Stromal cell of bone marrow (primary cell): ENCODE measurements around the gene VPS37B.

Source experiments
- DNase-seq: peaks from one replicate; pipeline ENCODE4 v3.0.0-alpha.2; 2012; ENCODE audit warnings: low read depth

The VPS37B gene

DNA sequence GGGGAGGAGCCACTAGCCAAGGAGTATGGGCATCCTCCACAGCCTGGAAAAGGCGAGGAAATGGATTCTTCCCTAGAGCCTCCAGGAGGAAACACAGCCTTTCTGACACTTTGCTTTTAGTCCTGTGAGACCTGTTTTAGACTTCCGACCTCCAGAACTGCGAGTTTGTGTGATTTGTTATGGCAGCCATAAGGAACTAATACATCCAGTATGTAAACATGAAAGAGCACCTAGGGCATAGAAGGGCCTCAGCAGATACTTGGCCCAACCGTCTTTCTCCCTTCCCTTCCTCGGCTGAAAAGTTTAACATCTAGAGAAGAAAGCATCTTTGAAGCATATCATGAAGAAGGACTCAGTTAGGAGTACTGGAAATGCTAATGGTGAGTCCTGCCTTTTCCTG is 57.1 kb downstream of the VPS37B start:
- no peak for DNase-seq

DNA sequence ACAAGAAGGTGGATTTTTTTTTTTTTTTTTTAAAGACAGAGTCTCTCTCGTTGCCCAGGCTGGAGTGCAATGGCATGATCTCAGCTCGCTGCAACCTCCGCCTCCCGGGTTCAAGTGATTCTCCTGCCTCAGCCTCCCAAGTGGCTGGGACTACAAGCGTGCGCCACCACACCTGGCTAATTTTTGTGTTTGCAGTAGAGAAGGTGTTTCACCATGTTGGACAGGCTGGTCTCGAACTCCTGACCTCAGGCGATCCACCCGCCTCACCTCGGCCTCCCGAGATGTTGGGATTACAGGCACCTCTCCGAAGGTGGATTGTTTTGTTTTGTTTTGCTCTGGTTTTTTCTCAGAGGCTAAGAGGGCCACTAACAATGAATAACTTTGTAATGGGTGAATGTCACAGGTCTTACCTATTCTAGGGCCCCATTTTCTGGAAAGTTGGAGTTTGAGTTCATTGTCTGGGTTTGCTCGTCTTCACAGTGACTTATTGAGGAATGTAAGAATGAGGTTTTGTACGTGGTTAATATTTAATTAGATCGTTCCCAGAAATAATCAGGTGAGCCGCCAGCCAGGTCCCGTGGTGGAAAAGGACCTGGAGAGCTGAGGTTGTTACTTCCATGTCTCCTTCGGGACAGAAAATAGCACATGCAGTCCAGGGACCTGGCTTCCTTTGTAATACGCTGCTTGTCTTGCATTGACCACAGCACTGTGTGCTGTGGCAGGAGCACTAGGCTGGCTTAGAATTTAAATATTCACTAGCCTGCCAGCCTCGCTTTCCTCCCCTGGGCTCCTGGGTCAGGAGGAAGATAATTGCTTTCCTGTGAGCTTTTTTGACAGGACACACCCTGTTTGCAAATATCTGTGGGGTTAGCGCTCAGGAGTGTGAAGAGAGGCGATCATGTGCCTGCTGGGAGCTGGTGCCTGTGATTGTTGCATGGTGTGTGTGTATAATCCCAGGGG is 58.3 kb downstream of the VPS37B start:
- DNase-seq: no peak

DNA sequence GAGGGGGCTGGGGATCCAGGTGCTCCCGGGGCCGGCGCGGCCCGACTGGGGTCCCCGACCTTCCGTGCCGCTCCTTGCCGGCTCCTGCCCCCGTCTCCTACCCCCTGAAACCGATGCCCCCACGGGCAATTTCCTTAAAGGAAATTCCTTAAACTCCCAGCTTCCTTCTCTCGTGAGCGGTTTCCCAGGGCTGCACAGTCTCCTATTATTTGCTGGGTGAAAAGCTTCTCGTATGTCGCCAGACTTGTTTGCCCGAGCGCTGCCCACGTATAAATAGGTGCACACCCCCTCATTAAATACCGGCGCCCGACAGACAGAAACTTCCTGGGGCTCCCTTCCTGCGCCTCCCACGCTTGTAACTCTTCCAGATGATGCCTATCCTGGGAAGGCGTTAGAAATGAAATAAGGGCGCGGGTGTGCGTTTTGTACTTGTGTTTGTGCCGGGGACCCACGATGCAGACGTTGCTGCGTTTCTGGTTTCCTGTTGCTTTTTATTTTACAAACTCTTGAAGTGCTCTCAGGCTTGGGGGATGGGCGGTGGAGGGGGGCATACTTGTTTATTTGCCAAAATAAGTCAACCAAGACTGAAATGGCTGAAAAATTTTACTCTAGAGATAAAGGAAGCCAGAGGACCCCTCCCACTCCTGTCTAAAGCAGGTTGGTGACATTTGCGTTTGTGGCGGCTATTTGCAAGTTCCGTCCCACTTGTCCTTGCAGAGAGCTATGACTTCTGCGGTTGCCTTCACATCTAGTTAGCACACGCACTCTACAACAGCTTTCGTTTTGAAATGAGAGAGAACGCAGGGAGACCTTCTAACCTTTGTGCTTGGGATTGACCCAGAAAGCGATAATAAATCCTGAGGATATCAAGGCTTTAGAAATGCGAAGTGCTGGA is 59.6 kb downstream of the VPS37B start:
- no peak for DNase-seq

DNA sequence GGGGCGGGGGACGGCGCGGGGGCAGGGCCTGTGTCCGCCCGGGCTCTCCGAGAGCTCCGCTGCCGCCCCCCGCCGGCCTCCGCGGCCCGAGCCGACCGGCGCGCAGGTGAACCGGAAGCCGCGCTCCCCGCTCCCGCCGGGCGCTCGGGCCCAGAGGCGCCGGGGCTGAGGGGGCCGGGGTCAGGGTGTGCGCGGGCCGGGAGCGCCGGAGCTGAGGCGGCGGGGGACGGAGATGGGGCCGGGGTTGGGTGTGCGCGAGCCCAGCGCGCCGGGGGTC is 60.2 kb downstream of the VPS37B start:
- DNase-seq: no peak

DNA sequence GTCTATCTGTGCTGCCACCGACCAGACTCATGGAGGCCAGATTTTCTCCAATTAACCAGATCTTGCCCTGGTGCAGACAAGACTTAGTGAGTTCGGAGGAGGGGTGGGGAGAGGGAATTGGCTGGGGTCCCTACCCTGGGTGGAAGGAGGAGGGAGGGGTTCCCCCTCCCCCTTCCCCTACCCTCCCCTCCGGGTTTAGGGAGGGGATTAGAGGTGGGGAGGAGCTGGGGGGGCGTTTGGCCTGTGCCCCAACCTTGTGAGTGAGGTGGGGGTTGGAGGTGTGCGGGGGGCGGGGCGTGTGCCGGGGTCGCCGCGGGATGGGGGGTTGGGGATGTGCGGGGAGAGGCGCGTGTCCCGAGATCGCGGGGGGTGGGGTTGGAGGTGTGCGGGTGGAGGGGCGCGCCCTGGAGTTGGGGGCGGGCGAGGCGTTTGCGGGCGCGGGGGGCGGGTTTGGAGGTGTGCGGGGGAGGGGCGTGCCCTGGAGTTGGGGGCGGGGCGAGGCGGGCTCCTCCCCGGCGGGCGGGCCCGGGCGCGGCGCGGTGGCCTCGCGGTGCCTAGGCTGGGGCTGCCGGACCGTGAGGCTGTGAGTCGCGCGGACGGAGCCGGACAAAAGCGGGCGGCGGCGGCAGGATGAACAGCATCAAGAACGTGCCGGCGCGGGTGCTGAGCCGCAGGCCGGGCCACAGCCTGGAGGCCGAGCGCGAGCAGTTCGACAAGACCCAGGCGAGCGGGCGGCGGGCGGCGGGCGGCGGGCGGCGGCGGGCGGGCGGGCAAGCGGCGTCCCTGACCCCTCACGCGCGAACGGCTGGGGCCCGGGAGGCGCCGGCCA is 60.8 kb downstream of the VPS37B start, which contains the start of gene HIP1R:
TSS of gene HIP1R (plus strand) at position 537 of the 829 bp plus-strand sequence. CDS start at position 631, 94 bp downstream.
- DNase-seq: no peak

DNA sequence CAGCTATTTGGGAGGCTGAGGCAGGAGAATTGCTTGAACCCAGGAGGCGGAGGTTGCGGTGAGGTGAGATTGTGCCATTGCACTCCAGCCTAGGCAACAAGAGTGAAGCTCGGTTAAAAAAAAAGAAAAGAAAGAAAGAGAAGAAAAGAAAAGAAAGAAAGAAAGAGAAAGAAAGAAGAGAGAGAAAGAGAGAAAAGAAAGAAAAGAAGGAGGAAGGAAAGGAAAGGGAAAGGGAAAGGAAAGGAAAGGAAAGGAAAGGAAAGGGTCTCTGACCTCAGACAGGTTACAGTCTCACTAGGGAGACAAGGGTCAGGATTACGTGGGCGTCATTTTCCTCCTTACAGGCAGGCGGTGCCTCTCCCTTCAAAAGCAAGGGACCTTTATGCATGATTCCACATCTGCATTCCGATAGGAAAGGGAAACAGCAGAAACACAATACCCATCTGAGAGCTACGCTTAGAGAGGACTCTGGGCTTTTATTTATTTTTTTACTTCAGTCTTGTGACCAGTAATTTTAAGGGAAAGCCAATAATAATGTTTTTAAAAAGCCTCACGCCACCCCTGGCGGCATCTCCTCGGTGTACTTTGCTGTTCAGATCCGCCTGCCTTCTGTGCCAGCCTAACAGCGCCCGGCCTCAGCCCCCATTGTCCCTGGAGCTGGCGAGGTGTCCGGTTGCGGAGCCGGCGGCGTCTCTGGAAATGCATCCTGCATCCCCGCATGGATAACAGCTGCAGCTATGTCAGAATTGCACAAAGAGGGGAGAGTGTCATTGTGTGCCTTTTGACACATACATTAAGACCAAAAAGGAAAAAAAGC is 61.6 kb downstream of the VPS37B start:
- DNase-seq: no peak

DNA sequence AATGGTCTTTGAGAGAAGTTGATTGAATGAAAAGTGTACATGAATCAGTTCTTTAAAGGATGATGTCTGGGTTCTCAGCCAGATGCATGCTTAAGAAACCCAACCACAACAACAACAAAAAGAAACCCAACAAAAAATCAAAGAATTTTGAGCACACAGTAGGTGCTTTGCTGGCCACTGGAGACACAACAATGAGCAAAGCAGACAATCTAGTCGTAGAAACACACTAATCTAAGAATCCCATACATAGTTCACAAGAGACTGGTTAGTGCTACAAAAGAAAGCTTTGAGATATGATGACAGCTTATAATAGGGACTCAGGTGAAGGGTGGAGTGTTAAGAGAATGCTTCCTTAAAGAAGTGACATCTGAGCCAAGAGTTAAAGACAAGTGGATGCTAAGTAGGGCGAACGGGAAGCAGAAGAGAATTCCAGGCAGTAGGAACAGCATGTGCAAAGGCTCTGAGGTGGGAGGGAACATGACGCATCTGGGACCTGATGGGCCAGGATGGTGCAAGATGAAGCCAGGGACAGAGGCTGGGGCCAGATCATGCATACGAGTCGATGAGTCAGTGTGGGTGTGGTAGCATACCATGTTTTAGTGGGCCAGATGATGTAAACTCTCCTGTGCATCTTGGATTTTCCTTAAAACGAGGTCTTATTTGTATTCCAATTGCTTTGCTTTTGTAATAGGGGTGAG is 65.3 kb downstream of the VPS37B start:
- peak; percentile 57 for DNase-seq

DNA sequence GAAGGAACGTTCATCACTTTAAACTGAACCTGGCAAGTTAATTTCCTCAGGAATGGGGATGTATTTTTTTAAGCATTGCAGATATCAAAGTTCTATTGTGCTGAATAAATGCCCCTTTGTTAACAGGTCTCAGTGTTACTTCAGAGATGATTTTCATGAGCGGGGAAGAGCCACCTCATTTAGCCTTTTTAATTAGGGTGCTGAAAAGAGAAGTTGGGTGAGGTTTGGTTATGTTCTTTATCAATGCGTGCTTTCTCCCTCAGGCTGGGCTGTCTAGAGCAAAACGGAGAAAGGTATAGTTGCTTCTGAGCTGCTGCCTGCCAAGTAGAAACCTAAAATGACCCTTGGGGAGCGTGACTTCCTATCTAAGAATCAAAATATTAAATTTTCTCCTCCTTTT is 68.7 kb downstream of the VPS37B start:
- DNase-seq: no peak

DNA sequence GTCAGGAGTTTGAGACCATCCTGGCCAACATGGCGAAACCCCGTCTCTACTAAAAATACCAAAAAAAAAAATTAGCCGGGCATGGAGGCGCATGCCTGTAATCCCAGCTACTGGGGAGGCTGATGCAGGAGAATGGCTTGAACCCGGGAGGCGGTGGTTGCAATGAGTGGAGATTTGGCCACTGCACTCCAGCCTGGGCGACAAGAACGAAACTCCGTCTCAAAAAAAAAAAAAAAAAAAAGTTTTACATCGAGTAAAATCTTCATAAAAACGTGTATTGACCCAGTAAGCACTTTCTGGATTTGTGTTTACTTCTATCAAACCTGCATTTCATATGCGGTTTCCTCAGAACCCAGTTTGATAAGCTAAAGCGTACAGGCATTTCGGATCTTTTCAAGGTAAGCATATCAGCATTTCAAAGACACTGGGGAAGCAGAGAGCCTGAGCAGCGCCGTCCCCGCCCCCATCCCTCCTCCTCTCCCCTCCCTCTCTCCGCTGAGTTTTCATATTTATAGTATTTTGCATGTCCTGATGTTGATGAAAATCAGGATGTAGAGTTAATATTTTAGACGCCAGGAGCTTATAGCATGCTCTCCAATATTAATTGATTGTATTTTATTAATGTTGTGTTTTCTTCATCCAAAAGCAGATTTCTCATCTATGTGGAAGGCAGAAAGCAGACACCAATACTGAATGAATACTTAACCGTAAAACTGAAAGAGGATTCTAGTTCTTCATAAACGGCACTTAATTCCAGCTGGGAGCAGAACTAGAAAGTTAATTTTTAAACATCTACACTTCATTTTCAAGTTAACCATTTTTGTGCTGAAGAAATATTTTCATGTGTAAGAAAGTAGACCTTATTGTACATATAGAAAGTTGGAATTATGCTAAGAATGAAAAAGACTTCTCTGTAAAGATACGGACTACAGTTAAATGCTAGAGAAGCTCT is 69.9 kb downstream of the VPS37B start:
- no peak for DNase-seq

DNA sequence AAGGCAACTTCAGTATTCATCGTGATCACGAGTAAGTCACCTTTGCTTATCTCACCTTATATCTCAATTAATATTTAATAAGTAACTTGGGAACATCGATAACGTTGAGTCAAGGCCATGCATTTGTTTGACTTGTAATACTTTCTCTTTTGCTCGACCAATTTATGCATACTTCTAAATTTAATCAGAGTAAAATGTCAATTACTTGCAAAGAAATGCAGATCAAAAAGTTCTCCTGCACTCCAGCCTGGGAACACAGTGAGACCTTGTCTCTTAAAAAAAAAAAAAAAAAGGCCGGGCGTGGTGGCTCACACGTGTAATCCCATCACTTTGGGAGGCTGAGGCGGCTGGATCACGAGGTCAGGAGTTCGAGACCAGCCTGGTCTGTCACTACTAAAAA is 72.5 kb downstream of the VPS37B start:
- DNase-seq: no peak

DNA sequence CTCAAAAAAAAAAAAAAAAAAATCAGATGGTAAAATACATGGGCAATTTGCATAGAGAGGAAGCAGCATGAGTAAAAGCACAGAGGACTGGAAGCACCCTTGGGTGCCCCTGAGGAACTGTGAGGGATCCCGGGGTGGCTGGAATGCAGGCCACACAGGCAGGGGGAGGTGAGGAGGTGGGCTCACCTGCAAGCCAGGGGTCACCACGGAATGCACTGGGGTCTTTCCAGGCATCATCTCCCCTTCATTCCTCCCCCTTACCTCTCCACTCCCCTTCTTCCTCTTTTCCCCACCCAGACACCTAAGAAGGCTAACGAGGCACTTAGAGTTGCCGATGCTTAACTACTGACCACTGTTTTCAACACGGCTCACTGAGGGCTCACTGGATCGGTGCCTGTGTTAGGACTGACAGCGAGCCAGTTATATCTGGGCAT is 75.1 kb downstream of the VPS37B start:
- DNase-seq: no peak

DNA sequence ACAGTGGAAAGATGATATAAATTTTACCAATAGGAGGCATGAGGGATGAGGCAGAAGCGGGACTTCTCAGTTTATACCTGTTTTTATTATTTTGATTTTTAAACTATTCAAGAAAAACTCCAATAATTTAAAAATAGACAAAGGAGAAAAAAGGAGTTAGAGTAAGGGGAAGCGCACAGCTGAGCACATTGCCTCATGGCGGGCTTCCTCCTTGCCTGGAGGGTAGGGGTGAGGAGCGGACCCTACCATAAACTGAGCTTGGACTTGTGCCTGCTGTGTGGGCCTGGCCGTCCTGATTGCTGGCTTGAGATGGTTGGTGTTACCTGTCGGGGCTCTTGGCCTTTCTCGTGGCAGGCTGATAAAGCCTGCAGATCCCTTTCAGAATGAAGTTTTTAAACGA is 75.8 kb downstream of the VPS37B start:
- DNase-seq: no peak

DNA sequence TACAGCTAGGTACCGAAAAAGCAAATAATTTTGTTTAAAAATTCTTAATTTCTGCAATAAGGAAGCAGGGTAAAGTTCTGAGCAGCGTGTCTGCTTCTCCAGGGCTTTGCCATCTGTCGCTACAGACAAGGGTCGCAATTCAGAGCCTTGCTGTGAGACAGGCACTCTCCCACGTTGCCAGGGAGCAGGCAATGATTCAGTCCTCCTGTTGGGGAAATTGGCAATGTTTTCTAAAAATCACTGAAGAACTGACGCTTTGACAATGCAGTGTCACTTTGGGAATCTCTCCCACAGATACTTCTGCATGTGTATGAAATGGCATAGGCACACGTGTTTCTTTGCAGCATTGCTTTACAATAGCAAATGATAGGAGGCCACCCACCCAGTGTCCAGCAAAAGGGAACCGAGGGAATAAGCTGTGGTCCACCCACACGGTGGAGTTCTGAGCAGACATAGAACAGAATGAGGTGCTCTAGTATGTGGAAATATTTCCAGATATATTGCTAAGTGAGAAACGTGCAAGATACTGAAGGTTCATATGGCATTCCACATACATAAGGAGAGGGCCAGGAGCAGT is 76.6 kb downstream of the VPS37B start:
- DNase-seq: no peak
